Ishikawa (cell line): ENCODE data around the gene HRAS.

Experiments
- CREB1 ChIP-seq: IDR thresholded peaks from 2 replicates; pipeline ENCODE4 v1.6.1; 2012; ENCODE audit warnings: low read depth
- MAX ChIP-seq: IDR thresholded peaks from 2 replicates; pipeline ENCODE4 v1.6.1; 2012

GRCh38 chr11:526192-526591, 9.2 kb downstream of the HRAS start:
- TF ChIP-seq CREB1 (no peak), MAX (no peak)
